WERI-Rb-1 (cell line): ENCODE data around the gene ZNF484.
"Not testable (repeated sequence)": the region's sequence is repeated elsewhere in the genome, so short reads cannot be mapped to it uniquely, and the experiment has no call there.

Experiments used
- DNase-seq: peaks from one replicate; pipeline ENCODE4 v3.0.0-alpha.2; 2020
- H3K27ac ChIP-seq: fragments of 250-450 bp; sonication (Bioruptor Pico); 2 replicates; pipeline ENCODE4 v1.5.1; 2020; ENCODE audit warnings: mild to moderate bottlenecking, moderate library complexity
- H3K27me3 ChIP-seq: fragments of 250-450 bp; sonication (Bioruptor Pico); 2 replicates; pipeline ENCODE4 v1.5.1; 2021; ENCODE audit warnings: mild to moderate bottlenecking, low read depth, moderate library complexity; ENCODE audit not compliant: insufficient read depth, severe bottlenecking
- H3K36me3 ChIP-seq: fragments of 250-450 bp; sonication (Bioruptor Pico); 2 replicates; pipeline ENCODE4 v1.5.1; 2020; ENCODE audit warnings: mild to moderate bottlenecking, moderate library complexity
- H3K4me3 ChIP-seq: 2 replicates; pipeline ENCODE4 v1.5.1; 2011; ENCODE audit warnings: low read depth, mild to moderate bottlenecking, control low read depth, low read length
- H3K9me3 ChIP-seq: fragments of 250-450 bp; sonication (Bioruptor Pico); 2 replicates; pipeline ENCODE4 v1.5.1; 2021; ENCODE audit warnings: mild to moderate bottlenecking, moderate library complexity; ENCODE audit not compliant: severe bottlenecking
- TF ChIP-seq, protein P1 (sequence below): IDR thresholded peaks from 2 replicates; pipeline ENCODE4 v1.5.1; 2011; ENCODE audit warnings: low read depth, mild to moderate bottlenecking, control low read depth, inconsistent platforms, low read length

Gene ZNF484

DNA sequence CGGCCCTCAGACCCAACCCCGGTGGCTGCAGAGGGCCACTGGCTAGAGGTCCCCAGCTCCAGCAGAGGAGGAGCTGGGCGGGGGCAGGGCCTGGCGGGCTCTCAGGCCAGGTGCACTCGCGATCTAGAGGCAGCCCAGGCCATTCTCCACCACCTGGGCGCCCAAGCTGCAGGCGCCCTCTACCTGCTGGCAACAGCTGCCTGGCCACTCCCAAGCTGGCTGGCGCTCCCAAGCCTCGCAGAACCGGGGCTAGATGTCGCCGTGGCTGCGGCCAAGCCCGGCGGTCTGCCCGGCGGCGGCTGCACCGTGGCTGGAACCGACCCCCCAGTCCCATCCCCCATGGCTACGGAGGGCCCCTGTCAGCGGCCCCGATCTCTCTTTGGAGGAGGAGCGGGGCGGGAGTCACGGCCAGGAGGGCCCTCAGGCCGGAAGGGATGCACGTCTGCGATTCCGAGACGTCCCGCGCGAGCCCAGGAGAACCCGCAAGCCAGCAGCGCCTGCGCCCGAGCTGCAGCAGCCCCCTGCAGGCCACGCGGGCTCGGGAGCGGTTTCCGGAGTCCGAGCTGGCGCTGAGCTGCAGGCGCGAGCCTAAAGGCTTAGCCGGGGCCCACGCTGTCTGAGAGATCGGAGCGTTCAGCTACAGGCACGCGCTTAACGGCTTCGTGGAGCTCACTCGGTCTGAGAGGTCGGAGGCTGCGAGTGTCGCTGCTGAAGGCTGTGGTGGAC, 68.9 kb downstream of the ZNF484 start:
- TF ChIP-seq, protein P1, sequence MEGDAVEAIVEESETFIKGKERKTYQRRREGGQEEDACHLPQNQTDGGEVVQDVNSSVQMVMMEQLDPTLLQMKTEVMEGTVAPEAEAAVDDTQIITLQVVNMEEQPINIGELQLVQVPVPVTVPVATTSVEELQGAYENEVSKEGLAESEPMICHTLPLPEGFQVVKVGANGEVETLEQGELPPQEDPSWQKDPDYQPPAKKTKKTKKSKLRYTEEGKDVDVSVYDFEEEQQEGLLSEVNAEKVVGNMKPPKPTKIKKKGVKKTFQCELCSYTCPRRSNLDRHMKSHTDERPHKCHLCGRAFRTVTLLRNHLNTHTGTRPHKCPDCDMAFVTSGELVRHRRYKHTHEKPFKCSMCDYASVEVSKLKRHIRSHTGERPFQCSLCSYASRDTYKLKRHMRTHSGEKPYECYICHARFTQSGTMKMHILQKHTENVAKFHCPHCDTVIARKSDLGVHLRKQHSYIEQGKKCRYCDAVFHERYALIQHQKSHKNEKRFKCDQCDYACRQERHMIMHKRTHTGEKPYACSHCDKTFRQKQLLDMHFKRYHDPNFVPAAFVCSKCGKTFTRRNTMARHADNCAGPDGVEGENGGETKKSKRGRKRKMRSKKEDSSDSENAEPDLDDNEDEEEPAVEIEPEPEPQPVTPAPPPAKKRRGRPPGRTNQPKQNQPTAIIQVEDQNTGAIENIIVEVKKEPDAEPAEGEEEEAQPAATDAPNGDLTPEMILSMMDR, result peak; percentile 31; the same call in 1 of the 2 replicates
- DNase-seq, result peak; percentile 80
- no peaks in the 10 kb centered on the region for H3K9me3 ChIP-seq
- H3K4me3 ChIP-seq, result peak overlapping the region; percentile 29; the same call in 1 of the 2 replicates
- no peaks in the 10 kb centered on the region for H3K36me3 ChIP-seq
- no peak overlapping the region for H3K27ac ChIP-seq
- H3K27me3 ChIP-seq, result peaks cover 46% of the 10 kb centered on the region

DNA sequence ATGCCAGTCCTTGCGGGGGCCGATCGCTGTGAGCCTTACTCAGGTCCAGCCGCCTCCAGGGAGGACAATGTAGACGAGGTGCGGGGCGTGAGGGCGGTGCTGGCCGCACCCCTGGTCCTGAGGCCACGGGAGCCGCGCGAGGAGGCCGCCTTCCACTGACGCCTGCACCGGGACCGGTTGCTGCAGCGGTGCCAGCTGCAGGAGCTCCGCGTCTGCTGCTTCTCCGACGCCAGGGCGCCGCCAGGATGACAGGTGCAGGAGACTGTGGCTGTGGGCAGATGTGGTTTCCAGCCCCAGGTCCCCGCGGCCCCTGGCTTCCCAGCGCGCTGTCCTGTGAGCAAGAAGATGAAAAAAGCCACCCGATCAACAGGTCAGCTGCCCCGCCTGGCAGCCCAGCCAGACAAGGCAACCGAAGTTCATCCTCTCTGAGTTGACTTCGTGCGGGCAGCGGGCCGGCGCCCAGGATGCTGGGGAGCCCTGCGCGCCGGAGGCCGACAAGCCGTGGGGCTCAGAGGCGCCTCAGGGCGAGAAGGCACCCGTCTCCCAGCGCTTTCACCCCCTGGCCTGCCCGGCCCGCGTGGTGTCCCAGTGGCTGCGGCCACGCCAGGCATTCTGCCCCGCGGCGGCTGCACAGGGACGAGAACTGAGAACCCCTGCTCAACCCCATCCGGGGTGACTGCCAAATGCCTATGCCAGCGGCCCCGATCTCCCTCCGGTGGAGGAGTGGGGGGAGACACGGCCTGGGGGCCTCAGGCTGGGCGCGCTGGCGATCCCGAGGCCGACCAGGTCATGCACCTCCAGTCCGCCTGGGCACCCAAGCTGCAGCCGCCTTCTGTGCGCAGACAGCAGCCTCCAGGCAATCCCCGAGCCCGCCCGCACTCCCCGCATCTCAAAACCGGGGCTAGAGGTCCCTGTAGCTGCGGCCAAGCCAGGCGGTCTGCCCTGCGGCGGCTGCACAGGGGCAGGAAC, 69.8 kb downstream of the ZNF484 start:
- DNase-seq, result peak; percentile 20
- Histone ChIP-seq H3K4me3 (no peak overlapping the region), H3K27me3 (peaks cover 46% of the 10 kb centered on the region)

DNA sequence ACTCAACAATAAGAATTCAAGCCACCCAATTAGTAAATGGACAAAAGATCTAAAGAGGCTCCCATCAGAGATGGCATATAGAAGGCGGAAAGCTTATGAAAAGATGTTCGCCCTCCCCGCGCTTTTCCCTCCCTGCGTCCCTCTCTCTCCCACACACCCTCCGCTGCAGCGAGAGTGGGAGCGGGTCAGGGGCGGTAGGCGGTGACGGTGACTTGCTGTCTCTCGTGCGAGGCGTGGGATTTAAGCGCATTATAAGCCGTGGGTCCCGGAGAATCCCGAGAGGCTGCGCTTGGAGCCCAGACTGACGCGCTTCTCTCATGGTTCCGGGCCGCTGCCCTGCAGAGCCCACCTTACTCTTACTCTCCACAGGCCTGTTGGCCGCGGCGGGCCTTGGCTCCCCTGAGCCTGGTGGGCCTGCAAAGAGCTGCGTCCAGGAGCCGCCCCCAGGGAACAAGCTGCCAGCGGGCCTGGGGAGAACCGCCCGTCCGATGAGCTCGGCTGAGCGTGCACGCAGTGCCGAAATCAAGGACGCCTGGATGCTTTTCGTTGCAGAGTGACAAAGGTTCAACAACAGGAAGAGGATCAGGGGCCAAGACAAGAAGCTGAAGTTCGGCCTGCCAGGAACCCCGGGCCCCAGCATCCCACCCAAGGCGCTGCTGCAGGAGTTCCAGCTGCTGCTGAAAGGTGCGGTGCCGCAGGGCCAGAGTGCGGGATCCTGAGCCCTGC, 70.6 kb downstream of the ZNF484 start:
- no peak overlapping the region for H3K4me3 ChIP-seq
- H3K27ac ChIP-seq, result no peak overlapping the region
- DNase-seq, result no peak
- H3K36me3 ChIP-seq, result no peaks in the 10 kb centered on the region
- no peaks in the 10 kb centered on the region for H3K9me3 ChIP-seq
- peaks cover 46% of the 10 kb centered on the region for H3K27me3 ChIP-seq
- TF ChIP-seq, protein P1, result no peak

More for the DNA sequence above, 69.8 kb downstream of the ZNF484 start:
- H3K9me3 ChIP-seq, result no peaks in the 10 kb centered on the region
- no peaks in the 10 kb centered on the region for H3K36me3 ChIP-seq
- TF ChIP-seq, protein P1, result no peak
- H3K27ac ChIP-seq, result no peak overlapping the region

DNA sequence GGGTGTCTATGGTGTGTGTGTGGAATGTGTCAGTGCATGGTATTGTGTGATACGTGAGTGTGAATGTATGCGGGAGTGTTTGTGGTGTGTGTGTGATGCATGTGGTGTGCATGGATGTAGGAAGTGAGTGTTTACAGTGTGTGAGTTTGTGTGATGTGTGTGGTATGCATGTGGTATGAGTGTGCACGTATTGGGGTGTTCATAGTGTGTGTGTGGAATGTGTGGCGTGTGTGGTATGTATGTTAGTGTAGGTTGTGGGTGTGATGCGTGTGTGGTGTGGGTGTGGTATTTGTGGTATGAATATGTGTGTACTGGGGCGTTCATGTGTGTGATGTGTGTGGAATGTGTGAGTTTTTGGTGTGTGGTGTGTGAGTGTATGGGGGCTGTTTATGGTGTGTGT, 73.1 kb downstream of the ZNF484 start:
- no peaks in the 10 kb centered on the region for H3K9me3 ChIP-seq
- peaks cover 37% of the 10 kb centered on the region for H3K27me3 ChIP-seq
- TF ChIP-seq, protein P1, result no peak
- no peaks in the 10 kb centered on the region for H3K36me3 ChIP-seq
- DNase-seq, result no peak
- no peak overlapping the region for H3K27ac ChIP-seq
- H3K4me3 ChIP-seq, result no peak overlapping the region

DNA sequence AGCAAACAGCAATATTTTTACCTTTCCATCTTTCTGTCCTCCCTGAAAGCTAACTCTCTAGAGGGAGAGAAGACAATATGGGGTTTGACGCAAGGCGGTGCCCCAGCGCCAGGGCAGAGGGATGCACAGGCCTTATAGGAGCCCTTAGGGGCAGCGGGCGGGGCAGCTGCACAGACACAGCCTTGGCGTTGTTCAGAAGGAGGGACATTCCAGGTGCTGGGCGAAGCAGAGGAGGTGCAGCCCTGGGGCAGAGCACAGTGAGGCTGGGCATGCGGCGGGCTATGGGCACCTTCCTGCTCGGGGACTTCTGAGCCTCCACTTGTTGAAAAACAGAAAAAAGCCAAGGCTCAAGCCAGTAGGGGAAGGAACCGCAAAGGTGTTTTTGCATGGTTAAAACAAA, 79.5 kb downstream of the ZNF484 start:
- no peaks in the 10 kb centered on the region for H3K9me3 ChIP-seq
- H3K36me3 ChIP-seq, result no peaks in the 10 kb centered on the region
- H3K4me3 ChIP-seq, result no peak overlapping the region
- TF ChIP-seq, protein P1, result no peak
- DNase-seq, result no peak
- no peak overlapping the region for H3K27ac ChIP-seq
- H3K27me3 ChIP-seq, result no peaks in the 10 kb centered on the region

DNA sequence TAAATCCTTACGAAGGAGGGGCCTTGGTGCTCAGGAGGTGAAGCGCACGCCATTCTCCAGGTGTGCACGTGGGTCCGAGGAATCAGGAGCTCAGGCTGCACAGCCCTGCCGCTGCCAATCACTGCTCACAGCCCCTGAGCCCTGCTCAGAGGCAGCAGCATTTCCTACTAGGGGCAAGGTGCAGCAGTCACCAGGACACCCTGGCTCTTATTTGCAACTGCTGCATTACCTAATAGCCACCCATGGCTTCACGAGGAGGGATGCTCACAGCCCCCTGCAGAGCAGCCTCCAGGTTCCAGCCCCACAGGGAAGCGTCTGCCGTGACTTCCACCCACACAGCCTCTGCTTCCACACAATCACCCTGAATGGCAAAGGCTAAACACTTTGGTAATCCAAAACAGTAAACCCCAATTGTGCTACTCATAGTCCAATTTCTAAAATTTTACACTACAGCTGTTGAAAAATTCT, 81.5 kb downstream of the ZNF484 start:
- not testable (repeated sequence) for DNase-seq, H3K4me3 ChIP-seq, H3K27ac ChIP-seq, H3K36me3 ChIP-seq, H3K27me3 ChIP-seq, H3K9me3 ChIP-seq
